Stimulated activated effector memory CD8-positive, alpha-beta T cell treated with anti-CD3 and anti-CD28 coated beads, Interleukin-12 subunit alpha, Interleukin-12 subunit beta, amount 100 ng/mL, for 72 hours (primary cell): ENCODE measurements around the gene WFIKKN1.

ENCODE experiments used
- ATAC-seq: fragments of 150-1000 bp; cut with Tn5 transposase; 2 replicates; pipeline ENCODE4 v1.10.0; 2021
- DNase-seq, 2 donors: peaks; one replicate each; pipeline ENCODE4 v3.0.0; 2021 to 2022; ENCODE audit warnings: low spot score in 2 of 2
- H3K27ac Mint-ChIP-seq: one replicate; pipeline ENCODE4 v1.8.0; 2022; ENCODE audit warnings: mild to moderate bottlenecking, mixed read lengths
- H3K36me3 Mint-ChIP-seq: one replicate; pipeline ENCODE4 v1.8.0; 2022; ENCODE audit warnings: mild to moderate bottlenecking, mixed read lengths
- H3K4me1 Mint-ChIP-seq: one replicate; pipeline ENCODE4 v1.8.0; 2022; ENCODE audit warnings: mixed read lengths
- H3K4me3 Mint-ChIP-seq: one replicate; pipeline ENCODE4 v1.8.0; 2022; ENCODE audit warnings: mild to moderate bottlenecking, mixed read lengths
- H3K9me3 Mint-ChIP-seq: one replicate; pipeline ENCODE4 v1.8.0; 2022; ENCODE audit warnings: mixed read lengths

WFIKKN1 gene, protein sequence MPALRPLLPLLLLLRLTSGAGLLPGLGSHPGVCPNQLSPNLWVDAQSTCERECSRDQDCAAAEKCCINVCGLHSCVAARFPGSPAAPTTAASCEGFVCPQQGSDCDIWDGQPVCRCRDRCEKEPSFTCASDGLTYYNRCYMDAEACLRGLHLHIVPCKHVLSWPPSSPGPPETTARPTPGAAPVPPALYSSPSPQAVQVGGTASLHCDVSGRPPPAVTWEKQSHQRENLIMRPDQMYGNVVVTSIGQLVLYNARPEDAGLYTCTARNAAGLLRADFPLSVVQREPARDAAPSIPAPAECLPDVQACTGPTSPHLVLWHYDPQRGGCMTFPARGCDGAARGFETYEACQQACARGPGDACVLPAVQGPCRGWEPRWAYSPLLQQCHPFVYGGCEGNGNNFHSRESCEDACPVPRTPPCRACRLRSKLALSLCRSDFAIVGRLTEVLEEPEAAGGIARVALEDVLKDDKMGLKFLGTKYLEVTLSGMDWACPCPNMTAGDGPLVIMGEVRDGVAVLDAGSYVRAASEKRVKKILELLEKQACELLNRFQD

DNA sequence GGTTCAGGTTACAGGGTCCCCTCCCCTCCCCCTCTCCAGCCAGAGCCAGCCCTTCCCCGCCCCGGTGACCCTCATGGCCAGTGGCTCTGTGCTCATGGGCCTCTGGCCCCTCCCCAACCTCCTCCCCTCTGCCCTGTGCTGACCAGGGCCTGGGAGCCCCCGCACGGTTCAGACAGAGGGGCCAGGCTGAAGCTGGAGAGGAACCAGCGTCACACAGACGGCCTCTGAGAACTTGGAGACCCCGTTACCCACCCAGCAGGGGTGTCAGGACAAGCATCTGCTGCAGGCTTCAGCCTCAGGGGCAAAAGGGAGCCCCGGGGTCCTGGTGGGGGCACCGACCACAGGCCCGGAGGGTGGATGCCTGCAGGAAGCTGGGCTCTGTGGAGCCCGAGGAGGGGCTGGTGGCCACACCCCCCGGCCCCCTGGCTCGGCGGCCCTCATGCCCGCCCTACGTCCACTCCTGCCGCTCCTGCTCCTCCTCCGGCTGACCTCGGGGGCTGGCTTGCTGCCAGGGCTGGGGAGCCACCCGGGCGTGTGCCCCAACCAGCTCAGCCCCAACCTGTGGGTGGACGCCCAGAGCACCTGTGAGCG is at the start of gene WFIKKN1:
TSS of gene WFIKKN1 (plus strand) at position 171 of the 591 bp plus-strand sequence. CDS start at position 440, 269 bp downstream.
- no peak for ATAC-seq

DNA sequence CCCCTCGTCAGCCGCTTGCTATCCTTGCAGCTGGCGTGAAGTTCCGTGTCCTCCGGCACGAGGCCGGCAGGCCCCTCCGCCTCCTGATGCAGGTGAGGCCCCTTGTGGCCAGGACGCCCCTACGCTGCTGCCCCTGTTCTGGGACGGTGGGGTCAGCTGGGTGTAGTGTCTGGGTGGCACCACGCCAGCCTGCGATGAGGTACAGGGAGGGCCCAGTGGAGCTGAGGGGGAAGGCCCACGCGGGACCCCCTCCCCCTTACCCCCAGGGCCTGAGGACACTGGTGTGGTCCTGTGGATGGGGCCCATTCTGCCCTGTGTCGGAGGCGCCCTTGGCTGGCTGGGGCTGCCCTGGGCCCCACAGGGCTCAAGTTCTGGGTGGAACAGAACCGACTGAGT is 48.6 kb upstream of the WFIKKN1 start:
- Mint-ChIP-seq H3K9me3 (no peaks in the 10 kb centered on the region), H3K4me1 (peaks cover 9% of the 10 kb centered on the region), H3K36me3 (peaks cover under 1% of the 10 kb centered on the region), H3K27ac (no peak overlapping the region), H3K4me3 (no peak overlapping the region)
- no peak for DNase-seq
- ATAC-seq: no peak

More for the DNA sequence above, at the start of gene WFIKKN1:
- no peak for DNase-seq
- H3K4me1 Mint-ChIP-seq: peaks cover 12% of the 10 kb centered on the region
- H3K27ac Mint-ChIP-seq: peak within 1 kb of the TSS; percentile 26
- H3K4me3 Mint-ChIP-seq: no peak within 1 kb of the TSS
- no peaks in the 10 kb centered on the region for H3K9me3 Mint-ChIP-seq
- H3K36me3 Mint-ChIP-seq: peaks cover 32% of the 10 kb centered on the region

DNA sequence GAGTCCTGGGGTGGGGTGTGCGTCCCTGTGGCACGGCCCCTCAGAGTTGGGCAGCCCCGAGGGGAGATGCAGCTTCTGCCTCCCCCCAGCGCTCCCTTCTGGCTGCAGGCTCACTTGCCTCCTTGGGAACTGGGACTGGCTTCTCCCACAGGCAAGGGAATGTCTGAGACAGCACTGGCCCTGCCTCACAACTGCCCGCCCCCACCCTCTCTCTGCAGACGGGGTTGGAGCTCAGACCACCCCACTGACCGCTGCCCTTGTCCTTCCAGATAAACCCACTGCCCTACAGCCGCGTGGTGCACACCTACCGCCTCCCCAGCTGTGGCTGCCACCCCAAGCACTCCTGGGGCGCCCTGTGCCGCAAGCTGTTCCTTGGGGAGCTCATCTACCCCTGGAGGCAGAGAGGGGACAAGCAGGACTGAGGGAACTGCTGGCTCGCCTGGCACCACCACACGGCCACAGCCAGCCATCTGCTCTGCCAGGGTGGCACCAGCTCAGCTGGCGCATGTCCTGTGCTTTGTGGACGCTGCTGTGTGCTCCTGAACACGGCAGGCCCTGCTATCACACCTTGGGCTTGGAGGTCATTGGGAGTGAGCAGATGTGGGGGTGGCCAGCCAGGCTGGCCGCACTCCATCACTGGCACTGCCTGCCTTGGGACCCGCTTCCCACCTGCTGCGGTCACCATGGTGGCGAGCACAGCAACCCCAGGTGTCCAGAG is 48.0 kb upstream of the WFIKKN1 start:
- ATAC-seq (no peak), DNase-seq (no peak)
- Mint-ChIP-seq H3K27ac (no peak overlapping the region), H3K4me3 (no peak overlapping the region), H3K36me3 (peaks cover 6% of the 10 kb centered on the region), H3K4me1 (peaks cover 14% of the 10 kb centered on the region), H3K9me3 (no peaks in the 10 kb centered on the region)

DNA sequence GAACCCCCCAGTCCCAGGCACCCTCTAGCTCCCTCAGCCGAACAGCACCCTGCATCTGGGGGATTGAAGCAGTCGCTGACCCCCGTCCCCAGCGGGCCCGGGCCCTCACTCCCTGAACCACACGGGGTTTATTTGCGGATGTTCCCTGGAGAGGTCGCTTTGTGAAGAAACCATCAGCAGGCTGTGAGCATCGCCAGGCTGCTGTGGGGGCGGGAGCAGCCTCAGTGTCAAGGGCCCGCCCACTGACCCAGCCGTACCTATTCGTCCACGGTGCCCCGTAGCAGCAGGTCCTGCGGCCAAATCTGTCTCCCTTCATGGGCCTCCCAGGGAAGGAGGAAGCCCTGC is 47.3 kb upstream of the WFIKKN1 start:
- no peak for DNase-seq
- Mint-ChIP-seq H3K36me3 (peaks cover 13% of the 10 kb centered on the region), H3K27ac (no peak overlapping the region), H3K4me3 (no peak overlapping the region), H3K4me1 (peaks cover 14% of the 10 kb centered on the region), H3K9me3 (no peaks in the 10 kb centered on the region)
- no peak for ATAC-seq

DNA sequence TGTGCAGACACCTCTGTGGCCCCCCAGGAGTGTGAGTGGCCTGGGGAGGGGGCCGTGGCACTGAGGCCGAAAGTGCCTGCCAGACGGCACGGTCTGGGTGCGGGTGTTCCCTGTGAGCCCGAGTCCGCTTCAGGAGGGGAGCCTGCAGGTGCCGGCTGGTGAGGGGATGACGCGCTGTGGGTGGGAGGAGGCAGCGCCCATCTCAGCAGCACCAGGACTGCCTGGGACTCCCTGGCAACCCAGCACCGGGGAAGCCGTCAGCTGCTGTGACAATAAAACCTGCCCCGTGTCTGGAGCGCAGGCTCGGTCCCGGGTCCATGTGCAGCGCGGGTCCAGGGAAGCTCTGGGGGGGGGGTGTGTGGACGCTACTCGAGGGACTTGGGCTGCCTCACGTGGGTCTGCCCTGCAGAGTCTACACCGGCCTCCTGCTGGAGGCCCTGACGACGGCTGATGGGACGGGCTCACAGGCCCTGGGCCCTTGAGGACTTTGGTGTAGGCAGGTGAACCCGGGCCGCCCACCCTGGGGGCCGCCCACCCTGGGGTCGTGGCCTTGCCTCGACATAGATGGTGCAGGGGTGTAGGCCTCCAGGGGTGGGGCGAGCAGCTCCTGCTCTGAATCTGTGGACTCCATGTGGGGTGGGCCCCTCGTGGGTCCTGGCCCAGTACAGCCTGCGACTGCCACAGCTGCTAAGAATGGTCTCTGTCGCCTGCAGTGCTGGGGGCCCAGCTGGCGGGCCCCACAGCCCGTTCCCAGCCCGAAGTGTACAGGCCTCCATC is 46.8 kb upstream of the WFIKKN1 start:
- Mint-ChIP-seq H3K9me3 (no peaks in the 10 kb centered on the region), H3K4me1 (peaks cover 14% of the 10 kb centered on the region), H3K27ac (no peak overlapping the region), H3K4me3 (no peak overlapping the region), H3K36me3 (peaks cover 18% of the 10 kb centered on the region)
- no peak for DNase-seq
- no peak for ATAC-seq

DNA sequence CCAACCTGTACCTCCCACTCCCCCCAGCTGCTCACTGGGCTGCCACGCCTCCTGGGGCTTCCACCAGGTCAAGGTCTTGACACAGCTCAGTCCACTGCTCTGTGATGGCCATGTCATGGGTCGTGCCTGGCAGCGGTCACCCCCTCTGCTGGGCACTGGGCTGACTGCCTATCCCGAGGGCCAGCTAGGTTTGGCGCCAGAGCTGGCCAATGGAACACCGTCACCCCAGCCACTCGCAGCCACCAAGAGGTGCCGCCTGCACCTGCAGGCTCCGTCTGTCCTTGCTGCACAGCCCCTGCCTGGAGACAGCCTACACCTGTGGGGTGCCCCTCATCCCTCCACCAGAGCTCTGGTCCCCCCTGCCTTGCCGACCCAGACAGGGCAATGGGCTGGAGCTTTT is 45.4 kb upstream of the WFIKKN1 start:
- no peak for DNase-seq
- peak overlapping the region; percentile 76 for H3K27ac Mint-ChIP-seq
- H3K36me3 Mint-ChIP-seq: peaks cover 28% of the 10 kb centered on the region

DNA sequence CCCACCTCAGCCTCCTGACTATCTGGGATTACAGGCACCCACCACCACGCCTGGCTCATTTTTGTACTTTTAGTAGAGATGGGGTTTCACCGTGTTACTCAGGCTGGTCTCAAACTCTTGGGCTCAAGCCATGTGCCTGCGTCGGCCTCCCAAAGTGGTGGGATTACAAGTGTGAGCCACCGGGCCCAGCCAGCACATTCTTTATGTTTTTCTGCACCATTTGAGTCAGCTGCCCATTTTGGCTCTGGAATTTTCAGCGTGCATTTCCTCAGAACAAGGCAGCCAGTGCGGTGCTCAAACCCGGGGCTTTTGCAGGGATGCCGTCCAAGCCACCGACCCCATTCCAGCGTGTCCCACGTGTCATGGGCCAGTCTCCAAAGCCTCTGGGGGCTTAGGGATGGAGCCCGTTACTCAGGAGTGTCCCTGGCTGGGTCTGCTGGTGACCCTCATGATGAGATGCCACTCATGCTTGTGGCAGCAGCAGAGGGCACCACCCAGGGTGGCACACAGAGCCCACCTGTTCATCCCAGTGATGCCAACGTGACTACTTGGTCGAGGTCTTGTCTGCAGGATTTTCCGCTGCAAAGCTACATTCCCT is 44.6 kb upstream of the WFIKKN1 start:
- DNase-seq (no peak), ATAC-seq (no peak)
- peaks cover 34% of the 10 kb centered on the region for H3K36me3 Mint-ChIP-seq
- peaks cover 22% of the 10 kb centered on the region for H3K4me1 Mint-ChIP-seq
- H3K4me3 Mint-ChIP-seq: no peak overlapping the region
- no peaks in the 10 kb centered on the region for H3K9me3 Mint-ChIP-seq
- H3K27ac Mint-ChIP-seq: peak overlapping the region; percentile 76

More for the DNA sequence above, 45.4 kb upstream of the WFIKKN1 start:
- H3K4me1 Mint-ChIP-seq: peaks cover 14% of the 10 kb centered on the region
- no peak for ATAC-seq
- no peaks in the 10 kb centered on the region for H3K9me3 Mint-ChIP-seq
- H3K4me3 Mint-ChIP-seq: no peak overlapping the region

DNA sequence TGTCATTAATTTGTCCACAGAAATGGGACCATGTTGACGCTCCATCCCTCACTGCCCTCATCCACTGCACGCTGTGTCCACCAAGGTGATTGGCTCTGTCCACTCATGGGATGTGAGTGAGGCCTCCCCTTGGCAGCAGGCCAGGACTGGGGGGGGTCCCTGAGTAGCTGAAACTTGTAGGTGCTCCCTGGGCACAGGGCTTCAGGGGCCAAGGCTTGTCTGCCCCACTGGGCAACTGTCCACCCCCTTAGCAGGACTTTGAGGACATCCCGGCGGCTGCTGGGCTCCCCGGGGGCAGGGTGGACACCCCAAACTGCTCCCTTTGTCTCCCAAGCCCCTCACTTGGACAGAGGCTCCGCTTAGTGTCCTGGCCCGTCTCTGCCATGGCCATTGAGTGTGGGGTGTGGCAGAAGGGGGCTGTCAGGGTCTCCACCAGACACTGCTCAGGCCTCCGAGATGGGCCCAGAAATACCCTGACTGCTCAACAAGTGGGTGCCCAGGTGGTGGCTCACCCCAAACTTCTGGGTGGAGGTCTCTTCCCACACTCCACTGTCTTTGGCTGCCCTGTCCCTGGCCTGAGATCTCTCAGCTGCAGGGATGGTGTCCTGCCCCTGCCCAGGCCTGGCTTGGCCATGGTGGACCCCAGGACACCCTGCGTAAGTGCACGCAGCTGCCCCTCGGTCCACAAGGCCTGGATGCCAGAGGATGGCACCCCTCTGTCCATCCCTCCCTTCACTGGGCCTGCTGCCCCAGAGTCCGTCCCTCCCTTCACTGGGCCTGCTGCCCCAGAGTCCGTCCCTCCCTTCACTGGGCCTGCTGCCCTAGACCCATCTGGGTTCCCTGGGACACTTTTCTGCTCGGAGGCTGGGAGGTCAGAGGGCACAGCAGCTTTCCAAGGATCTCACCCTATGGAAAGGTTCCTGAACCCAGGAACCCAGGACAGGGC is 43.9 kb upstream of the WFIKKN1 start:
- peaks cover 30% of the 10 kb centered on the region for H3K4me1 Mint-ChIP-seq
- no peaks in the 10 kb centered on the region for H3K9me3 Mint-ChIP-seq
- peaks cover 36% of the 10 kb centered on the region for H3K36me3 Mint-ChIP-seq
- DNase-seq: no peak
- H3K4me3 Mint-ChIP-seq: peak overlapping the region; percentile 94
- peak overlapping the region; percentile 99 for H3K27ac Mint-ChIP-seq
- no peak for ATAC-seq

DNA sequence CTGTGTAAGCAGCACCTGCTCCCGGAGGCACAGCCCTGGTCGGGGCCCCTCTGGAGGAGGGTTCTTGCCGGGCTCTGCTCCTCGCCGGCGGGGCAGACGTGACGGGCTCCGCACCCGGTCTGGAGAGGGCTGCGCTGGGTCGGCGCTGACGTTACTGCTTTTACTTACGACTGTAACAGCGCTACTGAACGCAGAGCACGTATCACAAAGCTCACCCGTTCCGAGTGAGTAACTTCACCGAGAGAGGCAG is 42.2 kb upstream of the WFIKKN1 start:
- Mint-ChIP-seq H3K36me3 (peaks cover 36% of the 10 kb centered on the region), H3K9me3 (no peaks in the 10 kb centered on the region), H3K4me1 (peaks cover 46% of the 10 kb centered on the region), H3K4me3 (peak overlapping the region; percentile 94), H3K27ac (peak overlapping the region; percentile 99)
- ATAC-seq (peak; percentile 53), DNase-seq (peak in 1 of 2 donors; percentile 84)

DNA sequence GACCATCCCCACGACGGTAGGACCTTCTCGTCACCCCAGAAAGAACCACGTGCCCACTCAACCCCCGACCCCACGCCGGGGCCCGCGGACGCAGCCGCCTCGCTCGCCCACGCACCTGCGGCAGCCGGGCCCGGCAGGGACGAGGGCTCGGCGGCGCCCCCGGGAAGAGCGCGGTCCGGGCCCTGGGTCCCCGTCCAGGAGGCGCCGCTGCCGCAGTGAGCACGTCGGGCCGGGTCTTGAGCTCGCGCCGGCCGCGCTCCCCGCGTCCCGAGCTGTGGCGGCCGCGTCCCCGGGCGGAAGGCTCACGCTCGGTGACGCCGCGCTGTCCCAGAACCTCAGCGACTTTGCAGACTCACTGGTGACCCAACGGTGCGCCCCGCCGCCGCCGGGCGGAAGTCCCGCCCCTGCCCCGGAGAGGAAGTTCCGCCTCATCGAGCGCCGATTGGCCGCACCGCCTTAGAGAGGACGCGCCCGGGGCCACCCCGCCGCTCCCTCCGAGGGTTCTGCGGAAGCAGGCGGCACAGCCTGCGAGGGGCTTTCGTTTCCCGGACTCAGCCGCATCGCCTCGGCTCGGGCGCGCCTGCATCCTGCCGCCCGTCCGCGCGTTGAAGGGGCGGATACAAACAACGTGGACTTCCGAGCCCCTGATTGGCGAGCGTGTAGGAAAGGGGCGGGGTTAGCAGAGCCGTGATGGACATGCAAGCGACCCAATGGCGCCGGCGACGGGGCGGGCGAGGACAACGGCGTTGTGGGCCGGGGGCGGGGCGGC is 41.7 kb upstream of the WFIKKN1 start:
- peaks cover 50% of the 10 kb centered on the region for H3K4me1 Mint-ChIP-seq
- H3K4me3 Mint-ChIP-seq: peak overlapping the region; percentile 94
- H3K27ac Mint-ChIP-seq: peak overlapping the region; percentile 99
- H3K36me3 Mint-ChIP-seq: peaks cover 36% of the 10 kb centered on the region
- peak; percentile 99 to 100 for DNase-seq
- H3K9me3 Mint-ChIP-seq: no peaks in the 10 kb centered on the region
- peak; percentile 83 for ATAC-seq

DNA sequence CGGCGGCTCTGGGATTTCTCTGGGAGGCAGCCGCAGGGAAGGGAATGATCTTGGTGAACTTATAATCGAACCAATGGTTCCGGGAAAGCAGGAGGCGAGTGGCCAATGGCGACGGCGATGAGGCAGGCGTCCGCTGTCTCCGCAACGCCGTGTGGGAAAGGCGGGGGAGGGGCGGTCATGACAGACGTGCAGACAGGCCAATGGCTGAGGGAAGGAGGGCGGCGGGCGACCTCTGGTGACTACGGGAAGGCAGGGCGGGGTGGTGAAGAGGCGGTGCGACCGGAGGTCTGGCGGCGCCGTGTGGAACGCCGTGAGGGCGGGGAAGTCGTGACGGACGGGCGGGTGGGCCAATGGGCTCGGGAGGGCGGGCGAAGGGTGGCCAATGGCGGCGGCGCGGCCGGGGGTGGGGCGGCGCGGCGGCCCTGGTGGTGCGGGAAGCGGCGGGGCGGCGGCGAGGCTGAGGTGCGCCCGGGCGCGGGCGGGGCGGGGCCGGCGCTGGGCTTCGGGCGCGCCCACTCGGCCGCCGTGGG is 41.1 kb upstream of the WFIKKN1 start, which contains the start of gene RAB40C:
TSS of gene RAB40C (plus strand) at position 409 of the 530 bp plus-strand sequence. CDS start 226 bp downstream, outside the sequence.
- peak; percentile 98 to 100 for DNase-seq
- Mint-ChIP-seq H3K4me1 (peaks cover 56% of the 10 kb centered on the region), H3K9me3 (no peaks in the 10 kb centered on the region), H3K27ac (peak within 1 kb of the TSS; percentile 99), H3K36me3 (peaks cover 36% of the 10 kb centered on the region), H3K4me3 (peak within 1 kb of the TSS; percentile 94)
- peak; percentile 89 for ATAC-seq

DNA sequence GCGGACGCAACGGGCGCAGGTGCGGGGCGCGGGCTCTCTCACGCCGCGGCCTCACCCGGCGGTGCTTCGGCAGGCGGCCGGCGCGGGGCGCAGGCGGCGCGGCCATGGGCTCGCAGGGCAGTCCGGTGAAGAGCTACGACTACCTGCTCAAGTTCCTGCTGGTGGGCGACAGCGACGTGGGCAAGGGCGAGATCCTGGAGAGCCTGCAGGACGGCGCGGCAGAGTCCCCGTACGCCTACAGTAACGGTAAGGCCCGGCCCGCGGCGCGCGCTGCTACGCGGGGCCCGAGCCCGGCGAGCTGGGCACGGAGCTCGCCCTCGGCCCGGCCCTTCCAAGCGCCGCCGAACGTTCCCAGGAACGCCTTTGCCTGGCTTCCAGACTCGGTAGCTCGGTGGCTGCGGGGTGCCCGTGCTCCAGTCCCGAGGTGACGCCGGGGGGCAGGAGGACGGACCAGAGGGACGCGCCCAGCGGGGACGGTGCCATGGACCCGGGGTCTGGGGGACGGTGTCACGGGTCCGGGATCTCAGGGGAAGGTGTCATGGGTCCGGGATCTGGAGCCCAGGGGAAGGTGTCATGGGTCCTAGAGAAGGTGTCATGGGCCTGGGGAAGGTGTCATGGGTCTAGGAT is 40.5 kb upstream of the WFIKKN1 start:
- Mint-ChIP-seq H3K4me1 (peaks cover 58% of the 10 kb centered on the region), H3K9me3 (no peaks in the 10 kb centered on the region), H3K27ac (peak overlapping the region; percentile 99), H3K36me3 (peaks cover 36% of the 10 kb centered on the region), H3K4me3 (peak overlapping the region; percentile 94)
- ATAC-seq (peak; percentile 1), DNase-seq (peak in 1 of 2 donors; percentile 67)
